K562 (cell line): ENCODE data around the gene RUVBL2. TPM values are rescaled to one million over a fixed set of nuclear protein-coding genes. Genes with fewer than 3 reads are reported as not detected.
A peak's percentile ranks its signal among the peaks of the same experiment; 100 is the strongest.

Experiments
- ATF1 ChIP-seq, 2 experiments: fragments of 450-650 bp in 1 of 2; IDR thresholded peaks; 2 replicates each; pipeline ENCODE4 v1.6.1; 2016; ENCODE audit warnings: missing compliant biosample characterization in 1 of 2, missing genetic modification characterization in 1 of 2
- CBX1 ChIP-seq: sonication (generic); IDR thresholded peaks from 2 replicates; pipeline ENCODE4 v1.6.1; 2016; ENCODE audit warnings: antibody characterized with exemption, low read depth, mild to moderate bottlenecking
- E2F4 ChIP-seq: sonication (generic); formaldehyde crosslinking; IDR thresholded peaks from 2 replicates; pipeline ENCODE4 v1.8.0; 2022; ENCODE audit warnings: mild to moderate bottlenecking, low read depth, missing genetic modification reagents
- E2F6 ChIP-seq, 2 experiments: IDR thresholded peaks; 2 replicates each; pipeline ENCODE4 v1.6.1; 2011; ENCODE audit warnings: borderline replicate concordance in 1 of 2, control low read depth in 1 of 2, low read depth in 1 of 2, low read length in 1 of 2, mild to moderate bottlenecking in 1 of 2, mixed read lengths in 1 of 2, moderate library complexity in 1 of 2; ENCODE audit not compliant: insufficient read depth in 1 of 2, insufficient read length in 1 of 2, poor library complexity in 1 of 2, severe bottlenecking in 1 of 2; ENCODE audit errors: extremely low read depth in 1 of 2
- E4F1 ChIP-seq: fragments of 250-450 bp; sonication (Bioruptor Pico); IDR thresholded peaks from 2 replicates; pipeline ENCODE4 v1.5.0; 2021; ENCODE audit warnings: mild to moderate bottlenecking, borderline replicate concordance
- EP400 ChIP-seq: fragments of 450-650 bp; IDR thresholded peaks from 2 replicates; pipeline ENCODE4 v1.6.1; 2017; ENCODE audit warnings: antibody characterized with exemption, mild to moderate bottlenecking, moderate library complexity
- HDAC1 ChIP-seq, 2 experiments: fragments of 450-650 bp; IDR thresholded peaks; 2 replicates each; pipeline ENCODE4 v1.6.1; 2016 to 2017; ENCODE audit warnings: inconsistent platforms in 1 of 2, mild to moderate bottlenecking in 1 of 2, moderate library complexity in 1 of 2
- HNRNPL ChIP-seq: fragments of 200-400 bp; formaldehyde crosslinking; IDR thresholded peaks from 2 replicates; pipeline ENCODE4 v1.6.1; 2017; ENCODE audit warnings: low read depth, mild to moderate bottlenecking, low read length
- KDM4B ChIP-seq, 2 experiments: fragments of 450-650 bp in 1 of 2; sonication (generic) in 1 of 2; IDR thresholded peaks; 2 replicates each; pipeline ENCODE4 v1.6.1; 2016 to 2017; ENCODE audit warnings: borderline replicate concordance in 2 of 2, antibody characterized with exemption in 1 of 2, low read depth in 1 of 2, mild to moderate bottlenecking in 1 of 2
- PRDM10 ChIP-seq: fragments of 450-650 bp; IDR thresholded peaks from 2 replicates; pipeline ENCODE4 v1.6.1; 2018; ENCODE audit not compliant: partially characterized antibody
- TAF7 ChIP-seq: fragments of 450-650 bp; IDR thresholded peaks from 2 replicates; pipeline ENCODE4 v1.6.1; 2016; ENCODE audit warnings: missing genetic modification characterization, missing compliant biosample characterization
- U2AF2 ChIP-seq: fragments of 200-400 bp; formaldehyde crosslinking; optimal IDR thresholded peaks from 2 replicates; pipeline ENCODE3; 2017; ENCODE audit warnings: low read depth, mild to moderate bottlenecking, low read length
- ZNF232 ChIP-seq: sonication (generic); formaldehyde crosslinking; IDR thresholded peaks from 2 replicates; pipeline ENCODE4 v1.8.0; 2022; ENCODE audit warnings: mild to moderate bottlenecking, missing genetic modification reagents
- ZNF282 ChIP-seq: sonication (generic); formaldehyde crosslinking; IDR thresholded peaks from 2 replicates; pipeline ENCODE4 v1.8.1; 2023; ENCODE audit warnings: missing genetic modification reagents
- ZNF384 ChIP-seq: IDR thresholded peaks from 2 replicates; pipeline ENCODE4 v1.6.1; 2012; ENCODE audit warnings: low read depth, low read length, improper control_type of control experiment
- polyA plus RNA-seq, 8 experiments: library from polyadenylated mRNA; depleted of rRNA in 4 of 8; stranded (reverse) in 5 of 8; unstranded in 3 of 8; fragments of >200 nt; fragmentation: Nextera tagmentation in 2 of 8; fragmentation: Illumina TruSeq in 1 of 8; extraction: Ambion mirVana in 2 of 8; extraction: Trizol in 1 of 8; gene quantifications; 2 replicates each; pipeline versions ENCODE4 v1.2.1 to v1.2.3, GENCODE V29; 2011 to 2014; ENCODE audit warnings: inconsistent platforms in 1 of 8, missing spikeins in 1 of 8
- total RNA-seq, 7 experiments: library from RNA; depleted of rRNA in 6 of 7; stranded (reverse); fragments of >200 nt in 6 of 7; fragmentation: Illumina TruSeq in 2 of 7; extraction: Trizol in 2 of 7; gene quantifications; 2 replicates each; pipeline versions ENCODE4 v1.2.1 to v1.2.3, GENCODE V29; 2011 to 2021; ENCODE audit warnings: low replicate concordance in 1 of 7
- TF ChIP-seq, protein P1 (sequence below), 2 experiments: fragments of 450-650 bp in 1 of 2; sonication (generic) in 1 of 2; formaldehyde crosslinking in 1 of 2; IDR thresholded peaks in 1 of 2; conservative IDR thresholded peaks in 1 of 2; 2 replicates each; pipeline versions ENCODE4 v1.6.1 to v1.8.1; 2016 to 2023; ENCODE audit warnings: mild to moderate bottlenecking in 2 of 2, moderate library complexity in 2 of 2, inconsistent platforms in 1 of 2, missing genetic modification reagents in 1 of 2

The RUVBL2 gene
- total and polyA plus RNA-seq, 9 of the 15 experiments (the other 6 are each of a cell fraction or from before 2014, with no cell fraction given) = 71.4 to 453 (median 237) TPM

DNA sequence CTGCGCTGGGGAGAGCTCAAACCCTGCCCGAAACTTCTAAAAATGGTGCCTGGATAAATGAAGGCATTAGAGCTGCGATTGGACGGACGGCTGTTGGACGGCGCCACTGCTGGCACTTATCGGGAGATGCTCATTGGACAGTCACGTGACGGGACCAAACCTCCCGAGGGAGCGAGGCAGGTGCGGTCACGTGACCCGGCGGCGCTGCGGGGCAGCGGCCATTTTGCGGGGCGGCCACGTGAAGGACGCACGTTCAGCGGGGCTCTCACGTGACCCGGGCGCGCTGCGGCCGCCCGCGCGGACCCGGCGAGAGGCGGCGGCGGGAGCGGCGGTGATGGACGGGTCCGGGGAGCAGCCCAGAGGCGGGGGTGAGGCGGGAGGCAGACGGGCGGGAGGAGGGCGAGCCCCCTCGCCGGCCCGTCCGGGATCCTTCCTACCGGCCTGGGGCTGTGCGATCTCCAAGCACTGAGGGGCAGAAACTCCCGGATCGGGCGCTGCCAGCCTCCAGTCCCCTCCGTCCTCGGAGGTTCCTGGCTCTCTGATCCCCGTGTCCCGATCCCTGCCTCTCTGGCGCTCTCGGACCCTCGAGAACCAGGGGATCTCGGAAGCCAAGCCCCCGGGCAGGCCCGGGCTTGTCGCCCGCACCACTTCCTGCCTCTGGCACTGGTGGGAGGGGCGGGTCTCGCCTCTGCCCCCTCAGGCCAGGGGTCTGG, 38.9 kb upstream of the RUVBL2 start, which contains the start of gene BAX (continued):
- TF ChIP-seq PRDM10 (peak; percentile 87), ZNF232 (CRISPR knock-in tag) (no peak), E2F4 (CRISPR knock-in tag) (no peak), HNRNPL (no peak), KDM4B (IDR thresholded peaks at IDR 0.05; ENCODE audit: borderline replicate concordance in 2 of 2, low read depth in 1 of 2) (peak in 1 of 2 experiments; percentile 35; a peak in 1 of 4 replicates), CBX1 (peak; percentile 88), ATF1 (CRISPR knock-in tag; IDR thresholded peaks at IDR 0.05) (no peak), ATF1 (tag; IDR thresholded peaks at IDR 0.05) (peak; percentile 91), E2F6 (IDR thresholded peaks at IDR 0.05; ENCODE audit: borderline replicate concordance in 1 of 2, extremely low read depth in 1 of 2, insufficient read depth in 1 of 2, insufficient read length in 1 of 2, low read depth in 1 of 2, low read length in 1 of 2, poor library complexity in 1 of 2, severe bottlenecking in 1 of 2) (peak; percentile 72 to 92), U2AF2 (no peak), TAF7 (tag) (no peak), EP400 (peak; percentile 70; the same call in 1 of the 2 replicates), E4F1 (CRISPR knock-in tag) (no peak), ZNF384 (no peak), HDAC1 (IDR thresholded peaks at IDR 0.05) (peak in 1 of 2 experiments; percentile 81; a peak in 2 of 4 replicates), ZNF282 (CRISPR knock-in tag) (no peak)
- TF ChIP-seq, protein P1, sequence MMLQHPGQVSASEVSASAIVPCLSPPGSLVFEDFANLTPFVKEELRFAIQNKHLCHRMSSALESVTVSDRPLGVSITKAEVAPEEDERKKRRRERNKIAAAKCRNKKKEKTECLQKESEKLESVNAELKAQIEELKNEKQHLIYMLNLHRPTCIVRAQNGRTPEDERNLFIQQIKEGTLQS (IDR thresholded peaks at IDR 0.05) = peak; percentile 53
- TF ChIP-seq, protein P1 (CRISPR knock-in tag; conservative IDR thresholded peaks at IDR 0.05) = peak; percentile 46; the same call in 1 of the 2 replicates
